ENCODE measurements around the gene GIMAP1.

The GIMAP1 gene

DNA sequence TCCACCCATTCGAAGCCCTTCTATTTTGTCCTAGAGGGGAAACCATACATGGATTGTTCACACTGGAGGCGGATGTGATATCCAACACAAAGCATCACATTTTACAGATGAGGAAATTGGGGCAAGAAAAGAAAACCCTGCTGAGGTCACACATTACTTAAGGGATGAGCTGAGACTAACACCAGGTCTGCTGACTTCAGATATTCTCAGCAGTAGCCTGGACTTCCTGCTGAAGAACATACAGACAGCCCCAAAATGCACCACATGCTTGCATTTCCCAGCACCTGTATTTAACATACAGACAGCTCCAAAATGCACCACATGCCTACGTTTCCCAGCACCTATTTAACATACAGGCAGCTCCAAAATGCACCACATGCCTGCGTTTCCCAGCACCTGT, 32.0 kb downstream of the GIMAP1 start:
- H3K4me3 ChIP-seq (ENCODE audit: low read length) = no peak overlapping the region
- H3K4me2 ChIP-seq (ENCODE audit: low read length) = no peak overlapping the region
- no peak overlapping the region for H2AFZ ChIP-seq (ENCODE audit: low read depth, low read length)
- no peaks in the 10 kb centered on the region for H3K79me2 ChIP-seq (ENCODE audit: low read length)
- no peaks in the 10 kb centered on the region for H4K20me1 ChIP-seq (ENCODE audit: insufficient read depth, low read length)
- no peak overlapping the region for H3K27ac ChIP-seq (ENCODE audit: low read length)
- H3K27me3 ChIP-seq (ENCODE audit: low read depth, low read length) = peaks cover 11% of the 10 kb centered on the region; the same call in 1 of the 2 replicates
- no peaks in the 10 kb centered on the region for H3K36me3 ChIP-seq (replicated peaks; ENCODE audit: low read depth, low read length)
- H3K9ac ChIP-seq (ENCODE audit: low read length) = no peak overlapping the region
- peaks cover 7% of the 10 kb centered on the region for H3K4me1 ChIP-seq (ENCODE audit: low read length)
- H3K9me3 ChIP-seq (ENCODE audit: insufficient read depth, low read length) = no peaks in the 10 kb centered on the region
- TF ChIP-seq, protein P1, sequence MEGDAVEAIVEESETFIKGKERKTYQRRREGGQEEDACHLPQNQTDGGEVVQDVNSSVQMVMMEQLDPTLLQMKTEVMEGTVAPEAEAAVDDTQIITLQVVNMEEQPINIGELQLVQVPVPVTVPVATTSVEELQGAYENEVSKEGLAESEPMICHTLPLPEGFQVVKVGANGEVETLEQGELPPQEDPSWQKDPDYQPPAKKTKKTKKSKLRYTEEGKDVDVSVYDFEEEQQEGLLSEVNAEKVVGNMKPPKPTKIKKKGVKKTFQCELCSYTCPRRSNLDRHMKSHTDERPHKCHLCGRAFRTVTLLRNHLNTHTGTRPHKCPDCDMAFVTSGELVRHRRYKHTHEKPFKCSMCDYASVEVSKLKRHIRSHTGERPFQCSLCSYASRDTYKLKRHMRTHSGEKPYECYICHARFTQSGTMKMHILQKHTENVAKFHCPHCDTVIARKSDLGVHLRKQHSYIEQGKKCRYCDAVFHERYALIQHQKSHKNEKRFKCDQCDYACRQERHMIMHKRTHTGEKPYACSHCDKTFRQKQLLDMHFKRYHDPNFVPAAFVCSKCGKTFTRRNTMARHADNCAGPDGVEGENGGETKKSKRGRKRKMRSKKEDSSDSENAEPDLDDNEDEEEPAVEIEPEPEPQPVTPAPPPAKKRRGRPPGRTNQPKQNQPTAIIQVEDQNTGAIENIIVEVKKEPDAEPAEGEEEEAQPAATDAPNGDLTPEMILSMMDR (IDR thresholded peaks at IDR 0.05; ENCODE audit: low read depth, low read length) = no peak
- TF ChIP-seq EZH2phosphoT487 (IDR thresholded peaks at IDR 0.05; ENCODE audit: low read depth) = no peak

DNA sequence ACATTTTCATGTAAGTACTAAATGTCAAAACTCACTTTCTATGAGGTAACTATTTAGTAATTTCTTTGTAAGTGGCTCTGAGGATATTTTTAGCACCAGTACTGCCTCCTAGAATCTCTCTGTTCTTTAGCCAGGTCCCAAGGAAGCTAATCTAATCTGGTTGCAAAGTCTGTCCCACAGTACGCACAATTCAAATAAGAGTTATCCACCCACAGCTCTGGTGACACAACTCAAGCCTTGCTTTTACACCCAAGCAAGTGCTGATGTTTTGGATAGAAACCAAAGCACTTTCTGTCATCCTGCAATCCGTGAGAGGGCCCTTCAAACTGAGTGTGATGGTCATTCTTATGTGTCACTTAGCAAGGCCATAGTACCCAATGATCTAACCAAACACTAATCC, 35.3 kb downstream of the GIMAP1 start:
- H3K4me1 ChIP-seq (ENCODE audit: low read length) = peaks cover 18% of the 10 kb centered on the region
- H3K36me3 ChIP-seq (replicated peaks; ENCODE audit: low read depth, low read length) = no peaks in the 10 kb centered on the region
- H3K9ac ChIP-seq (ENCODE audit: low read length) = no peak overlapping the region
- no peaks in the 10 kb centered on the region for H3K79me2 ChIP-seq (ENCODE audit: low read length)
- no peak overlapping the region for H3K4me3 ChIP-seq (ENCODE audit: low read length)
- no peak overlapping the region for H2AFZ ChIP-seq (ENCODE audit: low read depth, low read length)
- no peak overlapping the region for H3K27ac ChIP-seq (ENCODE audit: low read length)
- H3K27me3 ChIP-seq (ENCODE audit: low read depth, low read length) = 0 out of 2 replicates have a peak, but pooled peaks cover 4% of the 10 kb centered on the region
- H3K9me3 ChIP-seq (ENCODE audit: insufficient read depth, low read length) = no peaks in the 10 kb centered on the region
- no peak overlapping the region for H3K4me2 ChIP-seq (ENCODE audit: low read length)
- TF ChIP-seq, protein P1 (IDR thresholded peaks at IDR 0.05; ENCODE audit: low read depth, low read length) = no peak
- no peak for TF ChIP-seq EZH2phosphoT487 (IDR thresholded peaks at IDR 0.05; ENCODE audit: low read depth)
- no peaks in the 10 kb centered on the region for H4K20me1 ChIP-seq (ENCODE audit: insufficient read depth, low read length)

DNA sequence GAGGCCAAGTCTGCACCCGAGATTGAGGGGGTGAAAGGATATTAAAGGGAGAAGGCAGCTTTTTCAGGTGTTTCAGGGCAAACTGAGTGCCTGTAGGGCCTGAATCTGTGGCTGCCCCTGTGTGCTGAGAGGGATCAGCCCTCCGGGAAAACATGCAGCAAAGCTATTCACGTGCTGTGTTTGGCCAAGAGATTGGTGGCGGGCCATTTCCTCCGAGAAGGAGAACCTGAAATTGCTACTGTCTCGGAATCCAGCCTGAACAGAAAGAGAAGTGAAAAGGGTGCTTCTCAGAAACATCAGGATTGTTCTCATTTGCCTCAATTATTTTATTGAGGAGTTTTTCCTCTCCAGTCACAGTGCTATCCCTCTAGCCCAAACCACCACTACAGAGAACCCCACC, 36.8 kb downstream of the GIMAP1 start:
- Histone ChIP-seq H3K4me3 (ENCODE audit: low read length) (0 out of 2 replicates have a peak overlapping the region, but pooled peaks have one; percentile 17), H3K27ac (ENCODE audit: low read length) (no peak overlapping the region), H3K4me2 (ENCODE audit: low read length) (peak overlapping the region; percentile 57), H2AFZ (ENCODE audit: low read depth, low read length) (peak overlapping the region; percentile 58; the same call in 1 of the 2 replicates), H3K4me1 (ENCODE audit: low read length) (peaks cover 18% of the 10 kb centered on the region), H3K9ac (ENCODE audit: low read length) (no peak overlapping the region), H4K20me1 (ENCODE audit: insufficient read depth, low read length) (no peaks in the 10 kb centered on the region), H3K9me3 (ENCODE audit: insufficient read depth, low read length) (no peaks in the 10 kb centered on the region), H3K79me2 (ENCODE audit: low read length) (no peaks in the 10 kb centered on the region), H3K27me3 (ENCODE audit: low read depth, low read length) (0 out of 2 replicates have a peak, but pooled peaks cover 4% of the 10 kb centered on the region), H3K36me3 (replicated peaks; ENCODE audit: low read depth, low read length) (no peaks in the 10 kb centered on the region)
- TF ChIP-seq EZH2phosphoT487 (IDR thresholded peaks at IDR 0.05; ENCODE audit: low read depth) = no peak
- TF ChIP-seq, protein P1 (IDR thresholded peaks at IDR 0.05; ENCODE audit: low read depth, low read length) = no peak

DNA sequence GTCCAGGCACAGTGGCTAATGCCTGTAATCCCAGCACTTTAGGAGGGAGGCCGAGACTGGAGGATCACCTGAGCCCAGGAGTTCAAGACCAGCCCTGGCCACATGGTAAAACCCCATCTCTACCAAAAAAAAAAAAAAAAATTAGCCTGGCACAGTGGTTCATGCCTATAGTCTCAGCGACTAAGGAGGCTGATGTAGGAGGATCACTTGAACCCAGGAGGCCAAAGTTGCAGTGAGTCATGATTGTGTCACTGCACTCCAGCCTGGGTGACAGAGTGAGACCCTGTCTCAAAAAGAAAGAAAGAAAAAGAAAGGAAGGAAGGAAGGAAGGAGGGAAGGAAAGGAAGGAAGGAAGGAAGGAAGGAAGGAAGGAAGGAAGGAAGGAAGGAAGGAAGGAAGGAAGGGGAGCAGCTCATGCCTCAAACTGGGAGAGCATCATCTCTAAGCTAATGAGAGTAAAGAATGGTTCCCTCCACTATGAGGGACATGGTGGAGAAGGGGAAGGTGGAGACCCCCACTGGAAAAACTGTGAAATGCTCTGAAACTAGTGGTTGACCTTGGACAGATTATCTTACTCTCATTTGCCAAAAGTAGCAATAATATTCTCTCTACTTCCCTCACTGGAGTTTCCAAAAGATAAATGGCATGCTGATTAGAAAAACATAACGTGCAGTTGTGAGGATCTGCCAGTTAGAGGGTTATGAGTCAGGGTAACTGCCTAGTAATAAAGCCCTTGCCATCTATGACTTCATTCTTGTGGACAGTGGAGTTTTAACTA, 37.6 kb downstream of the GIMAP1 start:
- Histone ChIP-seq H2AFZ (ENCODE audit: low read depth, low read length) (no peak overlapping the region), H3K27me3 (ENCODE audit: low read depth, low read length) (0 out of 2 replicates have a peak, but pooled peaks cover 4% of the 10 kb centered on the region), H3K4me1 (ENCODE audit: low read length) (peaks cover 18% of the 10 kb centered on the region), H3K9ac (ENCODE audit: low read length) (no peak overlapping the region), H4K20me1 (ENCODE audit: insufficient read depth, low read length) (no peaks in the 10 kb centered on the region), H3K27ac (ENCODE audit: low read length) (no peak overlapping the region), H3K9me3 (ENCODE audit: insufficient read depth, low read length) (no peaks in the 10 kb centered on the region), H3K4me3 (ENCODE audit: low read length) (no peak overlapping the region), H3K36me3 (replicated peaks; ENCODE audit: low read depth, low read length) (no peaks in the 10 kb centered on the region), H3K79me2 (ENCODE audit: low read length) (no peaks in the 10 kb centered on the region), H3K4me2 (ENCODE audit: low read length) (peak overlapping the region; percentile 57)
- TF ChIP-seq EZH2phosphoT487 (IDR thresholded peaks at IDR 0.05; ENCODE audit: low read depth) = no peak
- TF ChIP-seq, protein P1 (IDR thresholded peaks at IDR 0.05; ENCODE audit: low read depth, low read length) = peak; percentile 63
